Astrocyte (in vitro differentiated cells and primary cell): Measurements from ENCODE around the gene NAP1L2. TPM values are rescaled to one million over a fixed set of nuclear protein-coding genes. Genes with fewer than 3 reads are reported as not detected.
"Not testable (repeated sequence)": the region's sequence is repeated elsewhere in the genome, so short reads cannot be mapped to it uniquely, and the experiment has no call there.

ENCODE experiments used
- DNase-seq: peaks from one replicate; pipeline ENCODE4 v3.0.0-alpha.2; 2010; ENCODE audit warnings: low read depth
- FAIRE-seq: peaks from 2 replicates; lab custom pipeline; 2011; peaks lifted over from hg19 to GRCh38; lab: Jason Lieb, UNC
- H2AFZ ChIP-seq: 2 replicates; pipeline ENCODE4 v1.6.0; 2012; ENCODE audit warnings: low read depth, low read length, inconsistent platforms
- H3K27ac ChIP-seq: 2 replicates; pipeline ENCODE4 v1.5.1; 2011; ENCODE audit warnings: low read depth, low read length, inconsistent platforms
- H3K27me3 ChIP-seq: 2 replicates; pipeline ENCODE4 v1.6.0; 2011; ENCODE audit warnings: low read length, inconsistent platforms; ENCODE audit not compliant: insufficient read depth
- H3K36me3 ChIP-seq: 2 replicates; pipeline ENCODE4 v1.5.1; 2011; ENCODE audit warnings: low read length, inconsistent platforms; ENCODE audit not compliant: insufficient read depth
- H3K4me1 ChIP-seq: 2 replicates; pipeline ENCODE4 v1.5.1; 2011; ENCODE audit warnings: low read length, inconsistent platforms; ENCODE audit not compliant: insufficient read depth
- H3K4me2 ChIP-seq: 2 replicates; pipeline ENCODE4 v1.6.0; 2012; ENCODE audit warnings: low read length, inconsistent platforms
- H3K4me3 ChIP-seq: 2 replicates; pipeline ENCODE4 v1.5.1; 2011; ENCODE audit warnings: low read depth, mild to moderate bottlenecking, low read length, inconsistent platforms; ENCODE audit not compliant: insufficient read depth
- H3K79me2 ChIP-seq: 2 replicates; pipeline ENCODE4 v1.6.0; 2012; ENCODE audit warnings: mild to moderate bottlenecking, low read length, inconsistent platforms; ENCODE audit not compliant: insufficient read depth
- H3K9ac ChIP-seq: 2 replicates; pipeline ENCODE4 v1.6.0; 2012; ENCODE audit warnings: mild to moderate bottlenecking, low read length, inconsistent platforms
- H3K9me3 ChIP-seq: 2 replicates; pipeline ENCODE4 v1.5.1; 2012; ENCODE audit warnings: low read depth, mild to moderate bottlenecking, low read length, inconsistent platforms; ENCODE audit not compliant: insufficient read depth
- H4K20me1 ChIP-seq: 2 replicates; pipeline ENCODE4 v1.6.0; 2012; ENCODE audit warnings: low read length, inconsistent platforms; ENCODE audit not compliant: insufficient read depth
- H3K27ac Mint-ChIP-seq: one replicate; pipeline ENCODE4 v1.8.0; 2021; ENCODE audit warnings: mild to moderate bottlenecking, mixed read lengths; ENCODE audit not compliant: unreplicated experiment
- H3K27me3 Mint-ChIP-seq: one replicate; pipeline ENCODE4 v1.8.0; 2021; ENCODE audit warnings: low read depth, mixed read lengths; ENCODE audit not compliant: unreplicated experiment
- H3K36me3 Mint-ChIP-seq: one replicate; pipeline ENCODE4 v1.8.0; 2021; ENCODE audit warnings: low read depth, mixed read lengths; ENCODE audit not compliant: unreplicated experiment
- H3K4me1 Mint-ChIP-seq: one replicate; pipeline ENCODE4 v1.8.0; 2021; ENCODE audit warnings: low read depth, mixed read lengths; ENCODE audit not compliant: unreplicated experiment
- H3K4me3 Mint-ChIP-seq: one replicate; pipeline ENCODE4 v1.8.0; 2021; ENCODE audit warnings: mild to moderate bottlenecking, moderate library complexity, mixed read lengths; ENCODE audit not compliant: unreplicated experiment
- H3K9me3 Mint-ChIP-seq: one replicate; pipeline ENCODE4 v1.8.0; 2021; ENCODE audit warnings: mild to moderate bottlenecking, mixed read lengths; ENCODE audit not compliant: unreplicated experiment
- EZH2 ChIP-seq: IDR thresholded peaks from 2 replicates; pipeline ENCODE4 v1.6.1; 2012; ENCODE audit warnings: mild to moderate bottlenecking, low read length, inconsistent platforms; ENCODE audit not compliant: insufficient read depth
- total RNA-seq: library from RNA; stranded (reverse); gene quantifications from 2 replicates; pipeline ENCODE4 v1.2.1, GENCODE V29; 2021
- TF ChIP-seq, protein P1 (sequence below): IDR thresholded peaks from 2 replicates; pipeline ENCODE4 v1.5.1; 2011; ENCODE audit warnings: low read depth, mild to moderate bottlenecking, inconsistent platforms, low read length, moderate library complexity; ENCODE audit not compliant: insufficient read depth

NAP1L2 gene
- total RNA-seq, 1 donor from 2014 or later: 8.3 TPM

DNA sequence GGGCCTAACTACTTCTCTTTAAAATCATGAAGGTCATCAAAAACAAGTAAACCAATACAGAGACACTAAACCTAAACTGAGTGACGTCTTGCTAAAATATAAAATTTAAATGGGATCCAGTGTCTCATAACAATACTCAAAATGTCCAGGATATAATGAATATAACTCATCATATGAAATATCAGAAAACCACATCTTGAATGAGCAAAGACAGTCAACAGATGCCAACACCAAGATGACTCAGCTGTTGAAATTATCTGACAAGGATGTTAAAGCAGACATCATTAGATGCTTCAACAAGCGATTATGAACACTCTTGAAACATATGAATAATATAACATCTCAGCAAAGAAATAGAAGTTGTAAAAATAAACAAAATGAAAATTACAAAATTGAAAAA is 8.3 kb downstream of the NAP1L2 start:
- H3K9me3 Mint-ChIP-seq: peaks cover 4% of the 10 kb centered on the region
- Histone ChIP-seq H3K9me3 (no peaks in the 10 kb centered on the region), H2AFZ (no peak overlapping the region), H3K27ac (no peak overlapping the region), H3K9ac (no peak overlapping the region), H3K79me2 (no peaks in the 10 kb centered on the region), H3K4me2 (no peak overlapping the region), H3K27me3 (no peaks in the 10 kb centered on the region), H3K4me3 (no peak overlapping the region), H3K4me1 (no peaks in the 10 kb centered on the region), H4K20me1 (no peaks in the 10 kb centered on the region), H3K36me3 (no peaks in the 10 kb centered on the region)
- H3K36me3 Mint-ChIP-seq: no peaks in the 10 kb centered on the region
- TF ChIP-seq, protein P1, sequence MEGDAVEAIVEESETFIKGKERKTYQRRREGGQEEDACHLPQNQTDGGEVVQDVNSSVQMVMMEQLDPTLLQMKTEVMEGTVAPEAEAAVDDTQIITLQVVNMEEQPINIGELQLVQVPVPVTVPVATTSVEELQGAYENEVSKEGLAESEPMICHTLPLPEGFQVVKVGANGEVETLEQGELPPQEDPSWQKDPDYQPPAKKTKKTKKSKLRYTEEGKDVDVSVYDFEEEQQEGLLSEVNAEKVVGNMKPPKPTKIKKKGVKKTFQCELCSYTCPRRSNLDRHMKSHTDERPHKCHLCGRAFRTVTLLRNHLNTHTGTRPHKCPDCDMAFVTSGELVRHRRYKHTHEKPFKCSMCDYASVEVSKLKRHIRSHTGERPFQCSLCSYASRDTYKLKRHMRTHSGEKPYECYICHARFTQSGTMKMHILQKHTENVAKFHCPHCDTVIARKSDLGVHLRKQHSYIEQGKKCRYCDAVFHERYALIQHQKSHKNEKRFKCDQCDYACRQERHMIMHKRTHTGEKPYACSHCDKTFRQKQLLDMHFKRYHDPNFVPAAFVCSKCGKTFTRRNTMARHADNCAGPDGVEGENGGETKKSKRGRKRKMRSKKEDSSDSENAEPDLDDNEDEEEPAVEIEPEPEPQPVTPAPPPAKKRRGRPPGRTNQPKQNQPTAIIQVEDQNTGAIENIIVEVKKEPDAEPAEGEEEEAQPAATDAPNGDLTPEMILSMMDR: no peak
- TF ChIP-seq EZH2: no peak
- no peak overlapping the region for H3K4me3 Mint-ChIP-seq
- no peak for DNase-seq
- H3K4me1 Mint-ChIP-seq: no peaks in the 10 kb centered on the region
- H3K27ac Mint-ChIP-seq: no peak overlapping the region
- no peaks in the 10 kb centered on the region for H3K27me3 Mint-ChIP-seq
- no peak for FAIRE-seq

DNA sequence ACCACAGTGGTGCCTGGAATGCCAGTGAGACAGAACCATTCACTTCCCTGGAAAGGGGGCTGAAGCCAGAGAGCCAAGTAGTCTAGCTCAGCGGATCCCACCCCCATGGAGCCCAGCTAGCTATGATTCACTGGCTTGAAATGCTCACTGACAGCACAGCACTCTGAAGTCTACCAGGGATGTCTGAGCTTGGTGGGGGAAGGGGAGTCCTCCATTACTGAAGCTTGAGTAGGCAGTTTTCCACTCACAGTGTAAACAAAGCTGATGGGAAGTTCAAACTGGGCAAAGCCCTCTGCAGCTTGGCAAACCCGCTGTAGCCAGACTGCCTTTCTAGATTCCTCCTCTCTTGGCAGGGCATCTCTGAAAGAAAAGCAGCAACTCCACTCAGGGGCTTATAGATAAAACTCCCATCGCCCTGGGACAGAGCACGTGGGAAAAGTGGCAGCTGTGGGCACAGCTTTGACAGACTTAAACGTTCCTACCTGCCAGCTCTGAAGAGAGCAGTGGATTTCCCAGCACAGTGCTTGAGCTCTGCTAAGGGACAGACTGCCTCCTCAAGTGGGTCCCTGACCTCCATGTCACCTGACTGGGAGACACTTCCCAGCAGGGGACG is 32.0 kb downstream of the NAP1L2 start:
- H3K36me3 ChIP-seq: no peaks in the 10 kb centered on the region
- H3K9me3 ChIP-seq: no peaks in the 10 kb centered on the region
- no peak for DNase-seq
- Mint-ChIP-seq H3K4me3 (no peak overlapping the region), H3K36me3 (no peaks in the 10 kb centered on the region), H3K4me1 (peaks cover 2% of the 10 kb centered on the region), H3K27ac (peak overlapping the region; percentile 87), H3K9me3 (peaks cover 8% of the 10 kb centered on the region), H3K27me3 (no peaks in the 10 kb centered on the region)
- no peaks in the 10 kb centered on the region for H4K20me1 ChIP-seq
- H3K79me2 ChIP-seq: no peaks in the 10 kb centered on the region
- no peak overlapping the region for H2AFZ ChIP-seq
- no peaks in the 10 kb centered on the region for H3K27me3 ChIP-seq
- no peak overlapping the region for H3K9ac ChIP-seq
- TF ChIP-seq EZH2: no peak
- TF ChIP-seq, protein P1: no peak
- no peaks in the 10 kb centered on the region for H3K4me1 ChIP-seq
- H3K4me2 ChIP-seq: no peak overlapping the region
- H3K27ac ChIP-seq: no peak overlapping the region
- FAIRE-seq: no peak
- H3K4me3 ChIP-seq: no peak overlapping the region

DNA sequence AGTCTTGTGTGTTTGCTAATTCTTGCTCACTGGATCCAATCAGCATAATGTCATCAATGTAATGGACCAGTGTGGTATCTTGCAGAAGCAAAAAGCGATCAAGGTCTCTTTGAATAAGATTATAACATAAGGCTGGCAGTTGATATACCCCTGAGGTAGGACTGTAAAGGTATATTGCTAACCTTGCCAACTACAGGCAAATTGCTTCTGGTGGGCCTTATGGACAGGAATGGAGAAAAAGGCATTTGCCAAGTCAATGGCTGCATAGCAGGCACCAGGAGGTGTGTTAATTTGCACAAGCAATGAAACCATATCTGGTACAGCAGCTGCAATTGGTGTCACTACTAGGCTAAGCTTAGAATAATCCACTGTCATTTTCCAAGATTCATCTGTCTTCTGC is 45.7 kb downstream of the NAP1L2 start:
- H3K4me1 Mint-ChIP-seq, H3K36me3 Mint-ChIP-seq: not testable (repeated sequence)

More for the DNA sequence above, 45.7 kb downstream of the NAP1L2 start:
- H3K4me3 ChIP-seq, H3K36me3 ChIP-seq, H3K27me3 ChIP-seq, H3K4me3 Mint-ChIP-seq, H3K9me3 Mint-ChIP-seq, H3K27me3 Mint-ChIP-seq, DNase-seq, H3K27ac ChIP-seq, H2AFZ ChIP-seq, H3K79me2 ChIP-seq, FAIRE-seq, H3K9me3 ChIP-seq, H3K4me2 ChIP-seq, H4K20me1 ChIP-seq, H3K27ac Mint-ChIP-seq, H3K9ac ChIP-seq, H3K4me1 ChIP-seq: not testable (repeated sequence)

Other genes starting within 250 kb of the NAP1L2 start
- gene PABPC1L2B, start 211.9 kb downstream of the NAP1L2 start, total RNA-seq: 0.14 TPM in 1 of 2 replicates, not detected in the other
- 0.11 and 0.38 TPM in 2 replicates for gene PABPC1L2A, start 135.3 kb downstream of the NAP1L2 start, total RNA-seq
- gene CDX4, start 232.2 kb upstream of the NAP1L2 start, total RNA-seq: not detected in 2 replicates